Breast epithelium (tissue), 3 donors: ENCODE measurements around the gene KIF15.

ENCODE experiments used
- CTCF ChIP-seq, 3 donors: fragments of 450-650 bp; IDR thresholded peaks; one replicate each; pipeline ENCODE4 v1.5.1; 2016 to 2017; ENCODE audit warnings: antibody characterized with exemption in 3 of 3, mild to moderate bottlenecking in 3 of 3, moderate library complexity in 3 of 3
- POLR2A ChIP-seq: fragments of 450-650 bp; IDR thresholded peaks from one replicate; pipeline ENCODE4 v1.6.1; 2016; ENCODE audit warnings: antibody characterized with exemption, mild to moderate bottlenecking, moderate library complexity
- POLR2AphosphoS5 ChIP-seq, 3 donors: sonication (generic); formaldehyde crosslinking; IDR thresholded peaks; one replicate each; pipeline ENCODE4 v1.6.1; 2017; ENCODE audit warnings: antibody characterized with exemption in 3 of 3

GRCh38 chr3:44883213-44883955 is 121.8 kb downstream of the KIF15 start:
- TF ChIP-seq CTCF (IDR thresholded peaks at IDR 0.05) (no peak), POLR2AphosphoS5 (IDR thresholded peaks at IDR 0.05) (no peak), POLR2A (no peak)
